K562 (cell line): ENCODE measurements around the gene APOBEC3C. TPM values are rescaled to one million over a fixed set of nuclear protein-coding genes. Genes with fewer than 3 reads are reported as not detected.

Experiments used
- ATAC-seq: fragments of 200-7000 bp; cut with Tn5 transposase; 3 replicates; pipeline ENCODE4 v1.9.1; 2020; ENCODE audit warnings: moderate library complexity
- BruUV-seq: library from RNA; stranded (reverse); fragments of 400-500 nt; replicated peaks from 2 replicates; lab custom pipeline; 2021; lab: Mats Ljungman, UMichigan
- CTCF ChIA-PET: fragments of 300-600 bp; formaldehyde crosslinking; extraction: SDS; loops from one replicate; lab custom pipeline; 2021; ENCODE audit warnings: low intra/inter-chr PET ratio; lab: Yijun Ruan, JAX
- POLR2A ChIA-PET: fragments of 300-600, 350-650 bp; sonication (Branson Sonifier 250); formaldehyde crosslinking; extraction: SDS; loops from one replicate; lab custom pipeline; 2021; ENCODE audit warnings: antibody characterized with exemption, inconsistent platforms; lab: Yijun Ruan, JAX
- DNase-seq, 4 experiments: peaks; one replicate each; pipeline versions ENCODE4 v3.0.0 to v3.0.0-alpha.2; 2011 to 2018; ENCODE audit warnings: low spot score in 3 of 4, mixed read lengths in 3 of 4; ENCODE audit errors: extremely low read depth in 1 of 4
- FAIRE-seq: peaks from 2 replicates; lab custom pipeline; 2011; peaks lifted over from hg19 to GRCh38; lab: Jason Lieb, UNC
- H2AFZ ChIP-seq: 2 replicates; pipeline ENCODE4 v1.6.0; 2011; ENCODE audit warnings: low read depth, low read length, control low read depth, inconsistent platforms
- H3K27ac ChIP-seq: fragments of 200-600 bp; 3 replicates; pipeline ENCODE4 v1.8.0; 2011; ENCODE audit warnings: low read depth, mild to moderate bottlenecking, control low read depth, inconsistent platforms, low read length, moderate library complexity, mixed read lengths; ENCODE audit errors: extremely low read depth
- H3K27me3 ChIP-seq, 2 experiments: fragments of 300-600 bp in 1 of 2; 2 replicates in 1 of 2; 3 replicates in 1 of 2; pipeline versions ENCODE4 v1.6.0 to v1.8.0; 2011; ENCODE audit warnings: inconsistent platforms in 2 of 2, low read length in 2 of 2, mild to moderate bottlenecking in 1 of 2, mixed read lengths in 1 of 2, moderate library complexity in 1 of 2; ENCODE audit not compliant: control insufficient read depth in 2 of 2, insufficient read depth in 2 of 2
- H3K36me3 ChIP-seq: fragments of 300-600 bp; 3 replicates; pipeline ENCODE4 v1.8.0; 2011; ENCODE audit warnings: mild to moderate bottlenecking, low read length, inconsistent platforms; ENCODE audit not compliant: control insufficient read depth, insufficient read depth
- H3K4me1 ChIP-seq, 2 experiments: fragments of 200-600 bp in 1 of 2; replicated peaks in 1 of 2; 2 replicates in 1 of 2; 3 replicates in 1 of 2; pipeline versions ENCODE4 v1.5.1 to v1.8.0; 2011; ENCODE audit warnings: inconsistent platforms in 2 of 2, low read length in 2 of 2, mild to moderate bottlenecking in 1 of 2, mixed read lengths in 1 of 2, moderate library complexity in 1 of 2; ENCODE audit not compliant: control insufficient read depth in 2 of 2, insufficient read depth in 2 of 2
- H3K4me2 ChIP-seq: 2 replicates; pipeline ENCODE4 v1.6.1; 2011; ENCODE audit warnings: low read length, control low read depth, inconsistent platforms, mixed read lengths; ENCODE audit not compliant: insufficient read depth
- H3K4me3 ChIP-seq: fragments of 200-600 bp; sonication (generic), shearing (Covaris generic); 2 replicates; pipeline ENCODE4 v1.5.1; 2016; ENCODE audit warnings: control low read depth, inconsistent platforms
- H3K79me2 ChIP-seq: fragments of 200-600 bp; 3 replicates; pipeline ENCODE4 v1.8.0; 2011; ENCODE audit warnings: low read length, inconsistent platforms; ENCODE audit not compliant: control insufficient read depth, insufficient read depth
- H3K9ac ChIP-seq, 2 experiments: 2 replicates each; pipeline versions ENCODE4 v1.6.0 to v1.6.1; 2011; ENCODE audit warnings: low read depth in 2 of 2, low read length in 2 of 2, control low read depth in 1 of 2, inconsistent platforms in 1 of 2, mild to moderate bottlenecking in 1 of 2, mixed read lengths in 1 of 2; ENCODE audit not compliant: insufficient read depth in 1 of 2
- H3K9me1 ChIP-seq: one replicate; pipeline ENCODE4 v1.6.0; 2011; ENCODE audit warnings: inconsistent platforms, mild to moderate bottlenecking, low read length, moderate library complexity; ENCODE audit not compliant: control insufficient read depth, insufficient read depth
- H3K9me3 ChIP-seq: replicated peaks from 2 replicates; pipeline ENCODE4 v1.5.1; 2011; ENCODE audit warnings: low read depth, low read length, inconsistent platforms; ENCODE audit not compliant: control insufficient read depth, insufficient read depth
- H4K20me1 ChIP-seq: replicated peaks from 2 replicates; pipeline ENCODE4 v1.6.1; 2011; ENCODE audit warnings: low read length, inconsistent platforms, mixed read lengths; ENCODE audit not compliant: control insufficient read depth, insufficient read depth
- ESRRA ChIP-seq: fragments of 450-650 bp; IDR thresholded peaks from 2 replicates; pipeline ENCODE4 v1.6.1; 2014; ENCODE audit warnings: low read depth, mild to moderate bottlenecking, moderate library complexity, borderline replicate concordance
- HNRNPL ChIP-seq: fragments of 200-400 bp; formaldehyde crosslinking; IDR thresholded peaks from 2 replicates; pipeline ENCODE4 v1.6.1; 2017; ENCODE audit warnings: low read depth, mild to moderate bottlenecking, low read length
- HNRNPUL1 ChIP-seq: fragments of 200-400 bp; formaldehyde crosslinking; IDR thresholded peaks from 2 replicates; pipeline ENCODE4 v1.6.1; 2017; ENCODE audit warnings: low read length
- POLR2A ChIP-seq: fragments of 450-650 bp; conservative IDR thresholded peaks from 2 replicates; pipeline ENCODE4 v1.6.1; 2016
- SMARCC2 ChIP-seq: fragments of 450-650 bp; IDR thresholded peaks from 2 replicates; pipeline ENCODE4 v1.6.1; 2017; ENCODE audit warnings: antibody characterized with exemption, moderate library complexity, mild to moderate bottlenecking, low read depth
- SREBF1 ChIP-seq: fragments of 150-350 bp; IDR thresholded peaks from 2 replicates; pipeline ENCODE4 v1.6.1; 2014; ENCODE audit warnings: antibody characterized with exemption, low read depth, low read length, borderline replicate concordance
- SUPT5H ChIP-seq: fragments of 450-650 bp; IDR thresholded peaks from 2 replicates; pipeline ENCODE4 v1.6.1; 2016
- ZC3H11A ChIP-seq: IDR thresholded peaks from 2 replicates; pipeline ENCODE4 v1.6.1; 2012; ENCODE audit warnings: low read depth, low read length, improper control_type of control experiment
- ZNF121 ChIP-seq: sonication (generic); formaldehyde crosslinking; conservative IDR thresholded peaks from 2 replicates; pipeline ENCODE4 v1.8.0; 2022; ENCODE audit warnings: missing genetic modification reagents
- ZNF3 ChIP-seq: fragments of 250-450 bp; sonication (Bioruptor Pico); IDR thresholded peaks from 2 replicates; pipeline ENCODE4 v1.5.0; 2021; ENCODE audit warnings: mild to moderate bottlenecking, moderate library complexity
- ZNF699 ChIP-seq: fragments of 250-450 bp; sonication (Bioruptor Pico); IDR thresholded peaks from 2 replicates; pipeline ENCODE4 v1.8.0; 2021; ENCODE audit warnings: mild to moderate bottlenecking, moderate library complexity; ENCODE audit not compliant: insufficient replicate concordance
- ZNF79 ChIP-seq: fragments of 250-450 bp; sonication (Bioruptor Pico); IDR thresholded peaks from 2 replicates; pipeline ENCODE4 v1.4.0; 2020; ENCODE audit warnings: low read depth, mild to moderate bottlenecking, moderate library complexity
- WGBS: fragments of 100-300 bp; shearing (Covaris generic); methylation state at CpG from one replicate; pipeline ENCODE4 v1.1.6; 2016; ENCODE audit warnings: low coverage, mixed read lengths; ENCODE audit not compliant: insufficient coverage; ENCODE audit errors: missing lambda C conversion rate; 5-methylcytosine and 5-hydroxymethylcytosine counted together
- in situ Hi-C: fragments of 300-500 bp; cut with MboI; formaldehyde crosslinking; loops from 4 replicates; pipeline ENCODE4 v1.15.0; 2018; ENCODE audit warnings: inconsistent platforms, mixed read lengths
- intact Hi-C: fragments of 100-400 bp; cut with micrococcal nuclease; formaldehyde crosslinking; loops from 2 replicates; pipeline ENCODE4 v1.14.2; 2022
- polyA plus RNA-seq, 8 experiments: library from polyadenylated mRNA; depleted of rRNA in 4 of 8; stranded (reverse) in 5 of 8; unstranded in 3 of 8; fragments of >200 nt; fragmentation: Nextera tagmentation in 2 of 8; fragmentation: Illumina TruSeq in 1 of 8; extraction: Ambion mirVana in 2 of 8; extraction: Trizol in 1 of 8; gene quantifications; 2 replicates each; pipeline versions ENCODE4 v1.2.1 to v1.2.3, GENCODE V29; 2011 to 2014; ENCODE audit warnings: inconsistent platforms in 1 of 8, missing spikeins in 1 of 8
- total RNA-seq, 7 experiments: library from RNA; depleted of rRNA in 6 of 7; stranded (reverse); fragments of >200 nt in 6 of 7; fragmentation: Illumina TruSeq in 2 of 7; extraction: Trizol in 2 of 7; gene quantifications; 2 replicates each; pipeline versions ENCODE4 v1.2.1 to v1.2.3, GENCODE V29; 2011 to 2021; ENCODE audit warnings: low replicate concordance in 1 of 7
- TF ChIP-seq, protein P1 (sequence below): fragments of 200-800 bp; sonication (Bioruptor generic); IDR thresholded peaks from 2 replicates; pipeline ENCODE4 v1.6.1; 2016; ENCODE audit warnings: missing genetic modification characterization, missing compliant biosample characterization
- TF ChIP-seq, protein P2 (sequence below): fragments of 450-650 bp; IDR thresholded peaks from 2 replicates; pipeline ENCODE4 v1.6.1; 2016; ENCODE audit warnings: antibody characterized with exemption

APOBEC3C gene
- total and polyA plus RNA-seq, 9 of the 15 experiments (the other 6 are each of a cell fraction or from before 2014, with no cell fraction given) = 12.4 to 285 (median 55.5) TPM

GRCh38 chr22:38981992-38982927, 31.8 kb upstream of the APOBEC3C start, which contains the start of gene APOBEC3B:
APOBEC3B (plus strand) TSS chr22:38982347; CDS start chr22:38982454, 107 bp downstream.
- Histone ChIP-seq H4K20me1 (no peaks in the 10 kb centered on the region), H3K27me3 (no peaks in the 10 kb centered on the region), H2AFZ (peak within 1 kb of the TSS; percentile 81), H3K4me3 (peak within 1 kb of the TSS; percentile 48), H3K4me1 (peaks cover 7 to 26% of the 10 kb centered on the region in 2 experiments; a peak in 4 of 5 replicates), H3K79me2 (peaks cover 10% of the 10 kb centered on the region), H3K27ac (peak within 1 kb of the TSS; percentile 90), H3K36me3 (0 out of 3 replicates have a peak, but pooled peaks cover 3% of the 10 kb centered on the region), H3K9me3 (peaks cover 9% of the 10 kb centered on the region), H3K4me2 (peak within 1 kb of the TSS; percentile 78), H3K9ac (peak within 1 kb of the TSS; percentile 66 to 88), H3K9me1 (no peaks in the 10 kb centered on the region)
- BruUV-seq = TSS peak; percentile 72
- in situ Hi-C loops = no loop called here
- FAIRE-seq (peak; percentile 99), ATAC-seq (peak; percentile 97), DNase-seq (peak; percentile 76 to 92 (median 83))
- 8% methylated on average over 8 of the region's 16 CpGs for WGBS
- intact Hi-C loops = no loop called here
- ChIA-PET CTCF (no interaction called here), POLR2A (interaction anchor here (0.6 to 0.9 kb wide), 4 partner anchors 11 to 337 kb away, joined by 3 read pairs; partner anchors contain the start of gene RPL3)
- TF ChIP-seq ESRRA (peak; percentile 81; the same call in 1 of the 2 replicates), ZNF121 (CRISPR knock-in tag) (no peak), POLR2A (peak; percentile 68), ZC3H11A (no peak), HNRNPL (no peak), SUPT5H (peak; percentile 58), SMARCC2 (no peak), ZNF699 (CRISPR knock-in tag) (no peak), ZNF79 (CRISPR knock-in tag) (no peak), SREBF1 (no peak), ZNF3 (CRISPR knock-in tag) (no peak), HNRNPUL1 (no peak)
- TF ChIP-seq, protein P1, sequence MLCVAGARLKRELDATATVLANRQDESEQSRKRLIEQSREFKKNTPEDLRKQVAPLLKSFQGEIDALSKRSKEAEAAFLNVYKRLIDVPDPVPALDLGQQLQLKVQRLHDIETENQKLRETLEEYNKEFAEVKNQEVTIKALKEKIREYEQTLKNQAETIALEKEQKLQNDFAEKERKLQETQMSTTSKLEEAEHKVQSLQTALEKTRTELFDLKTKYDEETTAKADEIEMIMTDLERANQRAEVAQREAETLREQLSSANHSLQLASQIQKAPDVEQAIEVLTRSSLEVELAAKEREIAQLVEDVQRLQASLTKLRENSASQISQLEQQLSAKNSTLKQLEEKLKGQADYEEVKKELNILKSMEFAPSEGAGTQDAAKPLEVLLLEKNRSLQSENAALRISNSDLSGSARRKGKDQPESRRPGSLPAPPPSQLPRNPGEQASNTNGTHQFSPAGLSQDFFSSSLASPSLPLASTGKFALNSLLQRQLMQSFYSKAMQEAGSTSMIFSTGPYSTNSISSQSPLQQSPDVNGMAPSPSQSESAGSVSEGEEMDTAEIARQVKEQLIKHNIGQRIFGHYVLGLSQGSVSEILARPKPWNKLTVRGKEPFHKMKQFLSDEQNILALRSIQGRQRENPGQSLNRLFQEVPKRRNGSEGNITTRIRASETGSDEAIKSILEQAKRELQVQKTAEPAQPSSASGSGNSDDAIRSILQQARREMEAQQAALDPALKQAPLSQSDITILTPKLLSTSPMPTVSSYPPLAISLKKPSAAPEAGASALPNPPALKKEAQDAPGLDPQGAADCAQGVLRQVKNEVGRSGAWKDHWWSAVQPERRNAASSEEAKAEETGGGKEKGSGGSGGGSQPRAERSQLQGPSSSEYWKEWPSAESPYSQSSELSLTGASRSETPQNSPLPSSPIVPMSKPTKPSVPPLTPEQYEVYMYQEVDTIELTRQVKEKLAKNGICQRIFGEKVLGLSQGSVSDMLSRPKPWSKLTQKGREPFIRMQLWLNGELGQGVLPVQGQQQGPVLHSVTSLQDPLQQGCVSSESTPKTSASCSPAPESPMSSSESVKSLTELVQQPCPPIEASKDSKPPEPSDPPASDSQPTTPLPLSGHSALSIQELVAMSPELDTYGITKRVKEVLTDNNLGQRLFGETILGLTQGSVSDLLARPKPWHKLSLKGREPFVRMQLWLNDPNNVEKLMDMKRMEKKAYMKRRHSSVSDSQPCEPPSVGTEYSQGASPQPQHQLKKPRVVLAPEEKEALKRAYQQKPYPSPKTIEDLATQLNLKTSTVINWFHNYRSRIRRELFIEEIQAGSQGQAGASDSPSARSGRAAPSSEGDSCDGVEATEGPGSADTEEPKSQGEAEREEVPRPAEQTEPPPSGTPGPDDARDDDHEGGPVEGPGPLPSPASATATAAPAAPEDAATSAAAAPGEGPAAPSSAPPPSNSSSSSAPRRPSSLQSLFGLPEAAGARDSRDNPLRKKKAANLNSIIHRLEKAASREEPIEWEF = no peak
- TF ChIP-seq, protein P2, sequence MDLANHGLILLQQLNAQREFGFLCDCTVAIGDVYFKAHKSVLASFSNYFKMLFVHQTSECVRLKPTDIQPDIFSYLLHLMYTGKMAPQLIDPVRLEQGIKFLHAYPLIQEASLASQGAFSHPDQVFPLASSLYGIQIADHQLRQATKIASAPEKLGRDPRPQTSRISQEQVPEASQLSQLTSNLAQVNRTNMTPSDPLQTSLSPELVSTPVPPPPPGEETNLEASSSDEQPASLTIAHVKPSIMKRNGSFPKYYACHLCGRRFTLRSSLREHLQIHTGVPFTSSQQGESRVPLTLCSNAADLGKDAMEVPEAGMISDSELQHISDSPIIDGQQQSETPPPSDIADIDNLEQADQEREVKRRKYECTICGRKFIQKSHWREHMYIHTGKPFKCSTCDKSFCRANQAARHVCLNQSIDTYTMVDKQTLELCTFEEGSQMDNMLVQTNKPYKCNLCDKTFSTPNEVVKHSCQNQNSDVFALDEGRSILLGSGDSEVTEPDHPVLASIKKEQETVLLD = no peak
